Cardiac muscle cell (in vitro differentiated cells and primary cell): ENCODE results near the gene SUPT4H1. TPM values are rescaled to one million over a fixed set of nuclear protein-coding genes. Genes with fewer than 3 reads are reported as not detected.
A peak's percentile ranks its signal among the peaks of the same experiment; 100 is the strongest.

ENCODE experiments used
- DNase-seq, 2 donors: peaks; one replicate each; pipeline versions ENCODE4 v3.0.0 to v3.0.0-alpha.2; 2010 to 2017; ENCODE audit warnings: low read depth in 1 of 2, low spot score in 1 of 2
- H3K27ac ChIP-seq: fragments of 200-600 bp; sonication (generic); 2 replicates; pipeline ENCODE4 v1.5.1; 2016
- H3K27me3 ChIP-seq: fragments of 200-600 bp; sonication (generic); 2 replicates; pipeline ENCODE4 v1.6.0; 2016; ENCODE audit warnings: control low read depth
- H3K36me3 ChIP-seq: fragments of 200-600 bp; sonication (generic); 2 replicates; pipeline ENCODE4 v1.5.1; 2016; ENCODE audit warnings: control low read depth
- H3K4me1 ChIP-seq: fragments of 200-600 bp; sonication (generic); 2 replicates; pipeline ENCODE4 v1.8.1; 2017; ENCODE audit warnings: low read depth, mild to moderate bottlenecking, mixed run types
- H3K4me3 ChIP-seq: fragments of 200-600 bp; sonication (generic); 2 replicates; pipeline ENCODE4 v1.5.1; 2016; ENCODE audit warnings: mild to moderate bottlenecking
- H3K9me3 ChIP-seq: fragments of 200-600 bp; sonication (generic); 2 replicates; pipeline ENCODE4 v1.5.1; 2017; ENCODE audit warnings: low read depth, mild to moderate bottlenecking, control low read depth
- polyA plus RNA-seq: library from polyadenylated mRNA; unstranded; fragments of >200 nt; fragmentation: Nextera tagmentation; extraction: Ambion mirVana; gene quantifications from 2 replicates; pipeline ENCODE4 v1.2.1, GENCODE V29; 2016
- total RNA-seq: library from RNA; depleted of rRNA; stranded (reverse); fragments of >200 nt; gene quantifications from 2 replicates; pipeline ENCODE4 v1.2.3, GENCODE V29; 2016
- TF ChIP-seq, protein P1 (sequence below): IDR thresholded peaks from 2 replicates; pipeline ENCODE4 v1.5.1; 2012; ENCODE audit warnings: low read depth, mild to moderate bottlenecking, low read length

SUPT4H1 gene
- total and polyA plus RNA-seq, 2 experiments from 2014 or later = 97.9 to 152 TPM

DNA sequence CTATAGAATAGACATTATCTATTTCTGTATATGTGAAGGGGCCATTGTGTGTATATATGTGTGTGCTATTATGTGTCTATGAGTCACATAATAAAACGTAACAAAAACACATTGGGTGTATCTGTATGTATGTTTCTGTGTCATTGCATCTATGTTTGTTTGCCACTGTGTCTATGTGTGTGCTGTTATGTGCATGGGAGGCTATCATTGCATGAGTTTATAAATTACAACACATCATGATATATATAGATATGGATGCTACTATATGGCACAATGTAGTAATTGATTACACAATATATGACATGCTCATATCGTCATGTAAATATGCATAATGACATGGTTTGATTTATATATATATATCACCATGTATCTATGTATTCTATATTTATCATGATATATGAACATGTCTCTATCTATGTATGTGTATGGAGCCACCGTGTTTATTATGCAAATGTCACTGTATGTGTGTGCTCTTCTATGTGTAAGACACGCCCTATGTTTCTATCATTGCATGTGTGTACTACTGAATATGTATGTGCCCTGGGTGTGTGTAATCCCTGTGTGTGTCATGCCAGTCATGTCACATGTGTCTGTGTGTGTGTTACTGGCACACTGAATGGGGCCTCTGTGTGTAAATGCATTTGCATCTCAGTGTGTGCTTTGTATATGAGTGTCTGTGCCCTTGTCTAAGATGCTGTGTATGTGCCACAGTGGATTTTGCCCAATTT lies 22.0 kb downstream of the SUPT4H1 start:
- no peak for DNase-seq
- Histone ChIP-seq H3K4me3 (no peak overlapping the region), H3K27ac (no peak overlapping the region), H3K9me3 (no peaks in the 10 kb centered on the region), H3K4me1 (no peaks in the 10 kb centered on the region), H3K36me3 (no peaks in the 10 kb centered on the region), H3K27me3 (no peaks in the 10 kb centered on the region)
- TF ChIP-seq, protein P1, sequence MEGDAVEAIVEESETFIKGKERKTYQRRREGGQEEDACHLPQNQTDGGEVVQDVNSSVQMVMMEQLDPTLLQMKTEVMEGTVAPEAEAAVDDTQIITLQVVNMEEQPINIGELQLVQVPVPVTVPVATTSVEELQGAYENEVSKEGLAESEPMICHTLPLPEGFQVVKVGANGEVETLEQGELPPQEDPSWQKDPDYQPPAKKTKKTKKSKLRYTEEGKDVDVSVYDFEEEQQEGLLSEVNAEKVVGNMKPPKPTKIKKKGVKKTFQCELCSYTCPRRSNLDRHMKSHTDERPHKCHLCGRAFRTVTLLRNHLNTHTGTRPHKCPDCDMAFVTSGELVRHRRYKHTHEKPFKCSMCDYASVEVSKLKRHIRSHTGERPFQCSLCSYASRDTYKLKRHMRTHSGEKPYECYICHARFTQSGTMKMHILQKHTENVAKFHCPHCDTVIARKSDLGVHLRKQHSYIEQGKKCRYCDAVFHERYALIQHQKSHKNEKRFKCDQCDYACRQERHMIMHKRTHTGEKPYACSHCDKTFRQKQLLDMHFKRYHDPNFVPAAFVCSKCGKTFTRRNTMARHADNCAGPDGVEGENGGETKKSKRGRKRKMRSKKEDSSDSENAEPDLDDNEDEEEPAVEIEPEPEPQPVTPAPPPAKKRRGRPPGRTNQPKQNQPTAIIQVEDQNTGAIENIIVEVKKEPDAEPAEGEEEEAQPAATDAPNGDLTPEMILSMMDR = no peak

DNA sequence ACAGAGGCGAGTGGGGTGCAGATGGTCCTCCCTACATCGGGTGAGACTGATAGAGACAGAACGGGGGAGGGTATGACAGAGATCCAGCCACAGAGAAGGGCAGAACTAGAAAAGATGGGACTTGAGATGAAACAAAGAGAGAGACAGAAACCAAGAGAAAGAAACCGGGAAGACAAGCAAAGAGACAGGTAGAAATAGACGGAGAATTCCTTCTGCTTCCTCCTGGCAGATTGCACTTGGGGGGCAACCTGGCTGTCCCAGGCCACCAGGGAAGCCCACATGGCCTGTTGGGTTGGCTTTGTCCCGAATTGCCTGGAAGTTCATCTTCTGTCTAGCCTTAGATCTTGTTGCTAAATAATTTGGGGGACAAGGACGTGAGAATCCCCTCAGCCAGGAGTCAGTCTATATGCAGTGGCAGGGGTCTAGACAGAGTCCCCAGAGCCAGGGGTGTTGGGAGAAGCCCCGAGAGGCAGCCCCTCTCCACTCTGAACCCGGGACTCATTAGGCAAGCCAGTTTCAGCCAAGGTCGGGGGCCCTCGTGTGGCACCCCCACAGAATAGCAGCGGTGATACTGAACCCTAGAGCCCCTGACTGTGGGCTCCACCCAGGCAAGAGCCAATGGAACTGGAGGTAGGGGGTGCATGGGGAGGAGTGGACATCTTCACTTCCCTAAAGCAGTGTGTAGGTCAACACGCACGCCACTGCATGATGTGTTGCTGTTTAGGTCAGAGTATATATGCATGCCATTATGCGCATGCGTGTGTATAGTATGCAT lies 22.8 kb downstream of the SUPT4H1 start:
- TF ChIP-seq, protein P1 = peak; percentile 36
- H3K27me3 ChIP-seq = no peaks in the 10 kb centered on the region
- H3K27ac ChIP-seq = no peak overlapping the region
- H3K4me3 ChIP-seq = no peak overlapping the region
- H3K4me1 ChIP-seq = no peaks in the 10 kb centered on the region
- peak in 1 of 2 donors; percentile 25 for DNase-seq
- H3K9me3 ChIP-seq = no peaks in the 10 kb centered on the region
- H3K36me3 ChIP-seq = no peaks in the 10 kb centered on the region

DNA sequence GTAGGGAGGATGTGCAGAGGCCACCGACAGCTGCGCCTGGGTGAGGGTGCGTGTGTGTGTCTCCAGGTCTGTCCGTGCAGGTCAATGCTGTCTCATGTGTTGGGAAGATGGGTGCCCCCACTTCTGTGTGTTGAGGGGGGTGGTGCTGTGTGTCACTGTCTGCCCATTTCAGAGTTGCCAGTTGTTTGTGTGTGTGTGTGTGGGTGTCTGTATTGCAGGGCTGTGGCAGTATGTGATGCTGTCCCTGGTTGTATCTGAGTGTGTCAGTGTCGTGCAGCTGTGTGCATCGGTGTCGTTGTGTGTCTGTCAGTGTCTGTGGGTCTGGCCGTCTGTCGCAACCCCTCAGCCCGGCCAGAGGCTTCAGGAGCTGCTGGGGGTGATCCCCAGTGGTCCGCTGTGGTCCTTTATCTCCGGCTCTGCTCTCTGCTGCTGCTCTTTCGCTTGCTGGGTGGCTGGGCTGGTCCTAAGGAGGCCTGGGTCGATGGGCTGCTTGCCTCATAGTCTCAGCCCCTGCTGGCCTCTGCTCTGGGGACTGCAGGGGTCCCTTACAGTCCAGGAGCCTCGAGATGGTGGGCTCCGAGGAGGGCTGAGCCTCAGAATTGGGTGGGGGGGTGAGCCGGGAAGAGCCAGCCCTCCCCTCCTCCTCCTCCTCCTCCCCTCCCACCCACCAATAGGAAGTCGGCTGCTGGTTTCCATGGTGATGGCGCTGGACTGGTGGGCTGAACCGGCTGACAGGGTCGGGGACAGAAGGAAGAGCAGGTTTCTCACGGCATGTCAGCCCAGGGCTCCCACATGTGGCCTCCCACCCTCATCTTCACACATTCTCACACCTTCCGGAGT lies 23.6 kb downstream of the SUPT4H1 start, which contains the start of gene TSPOAP1:
TSPOAP1 (minus strand) TSS at position 601 of the 840 bp plus-strand sequence. CDS start 875 bp downstream, outside the sequence.
- Histone ChIP-seq H3K27ac (no peak within 1 kb of the TSS), H3K36me3 (no peaks in the 10 kb centered on the region), H3K4me3 (no peak within 1 kb of the TSS), H3K27me3 (no peaks in the 10 kb centered on the region), H3K4me1 (no peaks in the 10 kb centered on the region), H3K9me3 (no peaks in the 10 kb centered on the region)
- DNase-seq = no peak
- TF ChIP-seq, protein P1 = no peak

DNA sequence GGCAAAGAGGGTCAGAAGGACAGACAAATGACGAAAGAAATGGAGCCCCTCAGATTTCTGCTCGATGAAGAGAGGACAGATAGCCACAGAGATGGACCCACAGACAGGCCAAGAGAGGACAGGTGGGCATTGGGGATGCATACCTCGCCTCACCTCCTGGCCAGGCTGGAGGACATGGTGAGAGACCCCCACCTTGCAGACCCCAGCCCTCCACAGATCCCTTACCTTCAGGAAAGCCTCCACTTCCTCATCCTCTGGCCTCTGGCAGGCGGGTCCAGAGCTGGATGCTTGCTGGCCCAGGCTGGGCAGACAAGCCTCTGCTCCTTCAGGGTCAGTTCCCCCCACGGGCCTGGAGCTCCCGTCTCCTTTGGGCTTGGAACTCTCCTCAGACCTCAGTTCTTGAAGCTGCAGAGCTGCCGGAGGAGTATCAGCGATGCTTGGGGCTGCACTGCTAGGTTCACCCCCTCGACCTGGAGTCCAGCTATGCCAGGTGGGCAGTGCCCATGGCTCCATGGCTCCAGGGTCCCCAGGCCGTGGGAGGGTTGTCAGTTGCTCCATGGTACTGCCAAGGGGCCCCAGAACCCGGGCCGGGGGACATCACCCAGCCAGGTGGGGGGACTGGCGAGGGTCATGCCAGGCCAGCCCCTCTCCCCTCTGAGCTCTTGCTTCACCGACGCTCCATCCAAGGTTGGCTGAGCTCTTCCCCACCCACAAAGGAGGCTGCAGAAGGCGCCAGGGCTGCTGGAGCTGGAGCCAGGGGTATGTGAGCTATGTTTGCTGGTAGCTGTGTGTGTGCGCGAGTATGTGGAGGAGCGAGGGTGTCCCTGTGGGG lies 24.4 kb downstream of the SUPT4H1 start:
- Histone ChIP-seq H3K27ac (no peak overlapping the region), H3K36me3 (no peaks in the 10 kb centered on the region), H3K4me1 (no peaks in the 10 kb centered on the region), H3K4me3 (no peak overlapping the region), H3K27me3 (no peaks in the 10 kb centered on the region), H3K9me3 (no peaks in the 10 kb centered on the region)
- TF ChIP-seq, protein P1 = no peak
- DNase-seq = peak in 1 of 2 donors; percentile 23
